ENCODE measurements around the gene KRIT1. TPM values are rescaled to one million over a fixed set of nuclear protein-coding genes. Genes with fewer than 3 reads are reported as not detected.

The KRIT1 gene
- polyA plus RNA-seq, 1 experiment = 45.1 TPM

GRCh38 chr7:92289321-92289720 lies 43.6 kb upstream of the KRIT1 start:
- TF ChIP-seq CTCF (IDR thresholded peaks at IDR 0.05; ENCODE audit: low read depth, low read length) = no peak
- CTCF ChIA-PET = no interaction called here
- no peaks in the 10 kb centered on the region for H3K9me3 ChIP-seq (ENCODE audit: control insufficient read depth, insufficient read depth, low read length)
- POLR2A ChIA-PET = no interaction called here
- DNase-seq (ENCODE audit: low read depth, low spot score) = no peak
- no peak overlapping the region for H3K27ac ChIP-seq (ENCODE audit: low read depth, low read length)
- H3K27me3 ChIP-seq (ENCODE audit: control insufficient read depth, insufficient read depth, low read length) = no peaks in the 10 kb centered on the region
- H3K4me3 ChIP-seq (ENCODE audit: low read depth, low read length) = no peak overlapping the region

DNA sequence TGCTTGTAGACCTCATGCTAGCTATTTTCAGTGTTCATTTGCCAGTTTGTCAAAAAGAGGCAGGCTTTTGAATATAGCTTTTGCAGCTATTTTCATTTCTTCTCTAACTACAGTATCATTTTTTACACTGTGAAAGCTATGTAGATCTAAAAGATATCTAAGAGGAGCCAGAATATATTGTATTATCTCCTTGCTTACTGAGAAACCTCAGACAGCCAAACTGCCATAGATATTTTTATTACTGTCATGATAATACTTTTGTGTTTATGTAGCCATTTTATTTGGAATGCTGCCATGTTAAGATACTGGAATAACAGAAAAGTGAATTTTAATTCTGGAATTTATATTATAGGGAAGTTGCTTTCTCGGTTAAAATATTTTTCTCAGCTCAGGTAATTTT lies 37.2 kb upstream of the KRIT1 start:
- ChIA-PET POLR2A (interaction anchor here (0.8 kb wide), 1 partner anchor 37 kb away, joined by 3 read pairs; the partner anchor contains the start of genes ANKIB1 and KRIT1), CTCF (interaction anchor here (0.7 kb wide), 1 partner anchor 141 kb away, joined by 3 read pairs; no protein-coding TSS in a partner anchor)

GRCh38 chr7:92282221-92282814 lies 36.6 kb upstream of the KRIT1 start:
- no peak for TF ChIP-seq CTCF (IDR thresholded peaks at IDR 0.05; ENCODE audit: low read depth, low read length)
- no peak overlapping the region for H3K27ac ChIP-seq (ENCODE audit: low read depth, low read length)
- POLR2A ChIA-PET = interaction anchor here (0.8 kb wide), 1 partner anchor 37 kb away, joined by 3 read pairs; the partner anchor contains the start of genes ANKIB1 and KRIT1
- no peaks in the 10 kb centered on the region for H3K27me3 ChIP-seq (ENCODE audit: control insufficient read depth, insufficient read depth, low read length)
- no peaks in the 10 kb centered on the region for H3K9me3 ChIP-seq (ENCODE audit: control insufficient read depth, insufficient read depth, low read length)
- CTCF ChIA-PET = interaction anchor here (0.7 kb wide), 1 partner anchor 142 kb away, joined by 3 read pairs; no protein-coding TSS in a partner anchor
- no peak for DNase-seq (ENCODE audit: low read depth, low spot score)
- H3K4me3 ChIP-seq (ENCODE audit: low read depth, low read length) = no peak overlapping the region

More for the DNA sequence above, 37.2 kb upstream of the KRIT1 start:
- TF ChIP-seq CTCF (IDR thresholded peaks at IDR 0.05; ENCODE audit: low read depth, low read length) = no peak
- no peak for DNase-seq (ENCODE audit: low read depth, low spot score)
- Histone ChIP-seq H3K4me3 (ENCODE audit: low read depth, low read length) (no peak overlapping the region), H3K27me3 (ENCODE audit: control insufficient read depth, insufficient read depth, low read length) (no peaks in the 10 kb centered on the region), H3K9me3 (ENCODE audit: control insufficient read depth, insufficient read depth, low read length) (no peaks in the 10 kb centered on the region), H3K27ac (ENCODE audit: low read depth, low read length) (no peak overlapping the region)

DNA sequence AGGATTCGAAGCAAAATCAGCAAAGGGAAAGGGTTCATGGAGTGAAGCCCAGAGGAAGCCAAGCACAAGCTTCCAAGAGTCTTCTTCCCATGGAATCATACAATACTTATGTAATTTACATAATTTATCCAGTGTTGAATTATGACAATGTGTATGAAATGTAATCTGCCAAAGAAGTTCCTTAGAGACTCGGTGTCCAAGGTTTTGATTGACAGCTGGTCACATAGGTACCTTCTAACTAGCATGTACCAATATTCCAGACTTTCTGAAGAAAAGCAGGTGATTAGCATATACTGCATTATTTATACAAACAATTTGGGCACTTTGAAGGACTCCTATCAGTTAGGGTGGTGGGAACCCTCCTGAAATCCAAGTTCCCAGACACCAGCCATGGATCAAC lies 35.3 kb upstream of the KRIT1 start:
- POLR2A ChIA-PET = no interaction called here
- DNase-seq (ENCODE audit: low read depth, low spot score) = no peak
- CTCF ChIA-PET = no interaction called here

More for the DNA sequence above, 35.3 kb upstream of the KRIT1 start:
- no peaks in the 10 kb centered on the region for H3K27me3 ChIP-seq (ENCODE audit: control insufficient read depth, insufficient read depth, low read length)
- H3K9me3 ChIP-seq (ENCODE audit: control insufficient read depth, insufficient read depth, low read length) = no peaks in the 10 kb centered on the region
- H3K27ac ChIP-seq (ENCODE audit: low read depth, low read length) = no peak overlapping the region
- no peak for TF ChIP-seq CTCF (IDR thresholded peaks at IDR 0.05; ENCODE audit: low read depth, low read length)
- no peak overlapping the region for H3K4me3 ChIP-seq (ENCODE audit: low read depth, low read length)

Measured in AG04450 (cell line).